CD14-positive monocyte (primary cell): ENCODE data around the gene CAND1. TPM values are rescaled to one million over a fixed set of nuclear protein-coding genes. Genes with fewer than 3 reads are reported as not detected.

Source experiments
- DNase-seq, 3 donors: peaks; one replicate each; pipeline ENCODE4 v3.0.0-alpha.2; 2011 to 2022
- H2AFZ ChIP-seq: 2 replicates; pipeline ENCODE4 v1.6.0; 2012; ENCODE audit warnings: mild to moderate bottlenecking, low read depth, low read length, inconsistent platforms; ENCODE audit not compliant: insufficient read depth, poor library complexity, severe bottlenecking
- H3K27ac ChIP-seq, 2 donors: 1 replicate in 1 of 2; 2 replicates in 1 of 2; pipeline ENCODE4 v1.5.1; 2012 to 2013; ENCODE audit warnings: low read length in 2 of 2, control low read depth in 1 of 2, inconsistent platforms in 1 of 2, low read depth in 1 of 2, mild to moderate bottlenecking in 1 of 2
- H3K27me3 ChIP-seq, 2 donors: one replicate each; pipeline versions ENCODE4 v1.6.0 to v1.6.1; 2011 to 2013; ENCODE audit warnings: low read length in 2 of 2; ENCODE audit not compliant: control insufficient read depth in 2 of 2, insufficient read depth in 2 of 2
- H3K36me3 ChIP-seq, 2 donors: replicated peaks in 1 of 2; 1 replicate in 1 of 2; 2 replicates in 1 of 2; pipeline versions ENCODE4 v1.5.1 to v1.6.1; 2012 to 2013; ENCODE audit warnings: low read length in 2 of 2, control low read depth in 1 of 2, inconsistent platforms in 1 of 2, mild to moderate bottlenecking in 1 of 2; ENCODE audit not compliant: insufficient read depth in 2 of 2, control insufficient read depth in 1 of 2
- H3K4me1 ChIP-seq, 2 donors: 1 replicate in 1 of 2; 2 replicates in 1 of 2; pipeline versions ENCODE4 v1.5.1 to v1.6.1; 2012 to 2013; ENCODE audit warnings: low read length in 2 of 2, control low read depth in 1 of 2, inconsistent platforms in 1 of 2, mild to moderate bottlenecking in 1 of 2, moderate library complexity in 1 of 2; ENCODE audit not compliant: insufficient read depth in 2 of 2, control insufficient read depth in 1 of 2
- H3K4me2 ChIP-seq: replicated peaks from 2 replicates; pipeline ENCODE3; 2012; ENCODE audit warnings: low read length, moderate library complexity, mild to moderate bottlenecking; ENCODE audit not compliant: poor library complexity, severe bottlenecking; ENCODE audit errors: extremely low read depth
- H3K4me3 ChIP-seq, 3 experiments: fragments of 200-600 bp in 1 of 3; sonication (generic) in 1 of 3; replicated peaks in 1 of 3; 1 replicate in 2 of 3; 2 replicates in 1 of 3; pipeline ENCODE4 v1.5.1; 2011 to 2013; ENCODE audit warnings: low read length in 3 of 3, mild to moderate bottlenecking in 3 of 3, control low read depth in 2 of 3, low read depth in 2 of 3, inconsistent platforms in 1 of 3, moderate library complexity in 1 of 3
- H3K79me2 ChIP-seq: 2 replicates; pipeline ENCODE4 v1.6.0; 2012; ENCODE audit warnings: mild to moderate bottlenecking, control low read depth, inconsistent platforms, low read length, moderate library complexity; ENCODE audit not compliant: insufficient read depth
- H3K9ac ChIP-seq: 2 replicates; pipeline ENCODE4 v1.6.0; 2017; ENCODE audit warnings: low read length, mild to moderate bottlenecking; ENCODE audit not compliant: insufficient read depth, poor library complexity, severe bottlenecking
- H3K9me3 ChIP-seq, 2 donors: replicated peaks in 1 of 2; 1 replicate in 1 of 2; 2 replicates in 1 of 2; pipeline versions ENCODE4 v1.5.1 to v1.6.1; 2012 to 2013; ENCODE audit warnings: low read length in 2 of 2, control low read depth in 1 of 2; ENCODE audit not compliant: control insufficient read depth in 1 of 2, insufficient read depth in 1 of 2
- H4K20me1 ChIP-seq: 2 replicates; pipeline ENCODE4 v1.6.0; 2012; ENCODE audit warnings: mild to moderate bottlenecking, low read length, control low read depth, moderate library complexity; ENCODE audit not compliant: insufficient read depth
- H3K27ac Mint-ChIP-seq, 7 donors: one replicate each; pipeline ENCODE4 v1.8.0; 2020; ENCODE audit warnings: mild to moderate bottlenecking in 7 of 7, mixed read lengths in 7 of 7, moderate library complexity in 6 of 7, inconsistent platforms in 2 of 7
- H3K27me3 Mint-ChIP-seq, 3 donors: one replicate each; pipeline ENCODE4 v1.8.0; 2021 to 2022; ENCODE audit warnings: low read depth in 3 of 3, mild to moderate bottlenecking in 3 of 3, mixed read lengths in 3 of 3, moderate library complexity in 3 of 3, inconsistent platforms in 1 of 3
- H3K36me3 Mint-ChIP-seq, 2 donors: one replicate each; pipeline ENCODE4 v1.8.0; 2020; ENCODE audit warnings: mixed read lengths in 2 of 2, inconsistent platforms in 1 of 2, mild to moderate bottlenecking in 1 of 2
- H3K4me1 Mint-ChIP-seq: one replicate; pipeline ENCODE4 v1.8.0; 2020; ENCODE audit warnings: mild to moderate bottlenecking, mixed read lengths
- H3K4me3 Mint-ChIP-seq, 2 donors: one replicate each; pipeline ENCODE4 v1.8.0; 2020; ENCODE audit warnings: mild to moderate bottlenecking in 2 of 2, mixed read lengths in 2 of 2, moderate library complexity in 1 of 2
- H3K9me3 Mint-ChIP-seq, 7 donors: one replicate each; pipeline ENCODE4 v1.8.0; 2020 to 2022; ENCODE audit warnings: mixed read lengths in 7 of 7, mild to moderate bottlenecking in 6 of 7, moderate library complexity in 6 of 7, inconsistent platforms in 2 of 7
- CTCF ChIP-seq: fragments of 200-600 bp; IDR thresholded peaks from one replicate; pipeline ENCODE4 v1.8.0; 2022; ENCODE audit warnings: antibody characterized with exemption, mild to moderate bottlenecking
- WGBS: methylation state at CpG from one replicate; pipeline ENCODE4 v1.1.5; 2013; ENCODE audit warnings: missing lambda C conversion rate; ENCODE audit not compliant: insufficient coverage; 5-methylcytosine and 5-hydroxymethylcytosine counted together
- intact Hi-C, 2 donors: fragments of 100-400 bp; cut with micrococcal nuclease; formaldehyde crosslinking; loops; one replicate each; pipeline versions ENCODE4 v1.15.0 to v1.15.1; 2023
- polyA plus RNA-seq, 3 donors: library from polyadenylated mRNA; depleted of rRNA in 1 of 3; unstranded in 2 of 3; stranded (reverse) in 1 of 3; fragments of 300-500 nt in 2 of 3; fragments of >200 nt in 1 of 3; fragmentation: Illumina TruSeq in 2 of 3; gene quantifications; 1 replicate in 2 of 3; 2 replicates in 1 of 3; pipeline ENCODE4 v1.2.3, GENCODE V29; 2012 to 2021

The CAND1 gene
- polyA plus RNA-seq, 3 donors, result 12.3 to 29.4 (median 20.9) TPM

GRCh38 chr12:67331828-67332227 lies 62.7 kb downstream of the CAND1 start:
- no peak overlapping the region for H3K4me3 Mint-ChIP-seq
- Histone ChIP-seq H3K4me3 (no peak overlapping the region), H3K9ac (no peak overlapping the region), H3K27ac (no peak overlapping the region), H3K36me3 (no peaks in the 10 kb centered on the region), H3K27me3 (no peaks in the 10 kb centered on the region), H3K4me1 (no peaks in the 10 kb centered on the region), H2AFZ (no peak overlapping the region), H3K9me3 (no peaks in the 10 kb centered on the region), H3K79me2 (no peaks in the 10 kb centered on the region), H4K20me1 (no peaks in the 10 kb centered on the region), H3K4me2 (no peak overlapping the region)
- peaks cover 1 to 7% (median 2%) of the 10 kb centered on the region in 3 donors for H3K27me3 Mint-ChIP-seq
- H3K27ac Mint-ChIP-seq, result no peak overlapping the region
- H3K36me3 Mint-ChIP-seq, result no peaks in the 10 kb centered on the region
- intact Hi-C loops, result no loop called here
- TF ChIP-seq CTCF, result no peak
- no peaks in the 10 kb centered on the region for H3K4me1 Mint-ChIP-seq
- H3K9me3 Mint-ChIP-seq, result peaks cover 0 to 8% (median 5%) of the 10 kb centered on the region in 7 donors
- no peak for DNase-seq

- Histone ChIP-seq H4K20me1 (no peaks in the 10 kb centered on the region), H3K4me2 (no peak overlapping the region), H3K4me1 (no peaks in the 10 kb centered on the region), H3K79me2 (no peaks in the 10 kb centered on the region), H3K27me3 (no peaks in the 10 kb centered on the region), H3K36me3 (no peaks in the 10 kb centered on the region), H3K4me3 (no peak overlapping the region), H2AFZ (no peak overlapping the region), H3K27ac (no peak overlapping the region), H3K9me3 (no peaks in the 10 kb centered on the region), H3K9ac (no peak overlapping the region)
- Mint-ChIP-seq H3K4me3 (no peak overlapping the region), H3K36me3 (no peaks in the 10 kb centered on the region), H3K27me3 (peaks cover 1 to 7% (median 2%) of the 10 kb centered on the region in 3 donors), H3K4me1 (no peaks in the 10 kb centered on the region), H3K9me3 (peaks cover under 1 to 17% (median 11%) of the 10 kb centered on the region in 7 donors), H3K27ac (no peak overlapping the region)
- no peak for TF ChIP-seq CTCF
- no peak for DNase-seq
- intact Hi-C loops, result no loop called here
- no CpG with 5 or more reads among the region's 1 CpG for WGBS
Observed at GRCh38 chr12:67333649-67334048, 64.5 kb downstream of the CAND1 start.
